HG03521 (cell line): Measurements from ENCODE around the gene L3MBTL2.
"Not testable (repeated sequence)": the region's sequence is repeated elsewhere in the genome, so short reads cannot be mapped to it uniquely, and the experiment has no call there.

Experiments used
- ATAC-seq: cut with Tn5 transposase; IDR thresholded peaks from one replicate; pipeline ENCODE4 v1.9.1; 2021; ENCODE audit warnings: mild to moderate bottlenecking, moderate library complexity; ENCODE audit not compliant: unreplicated experiment

L3MBTL2 gene

GRCh38 chr22:41204992-41205900 is at the start of gene L3MBTL2:
L3MBTL2 (plus strand) TSS chr22:41205312; CDS start chr22:41205363, 51 bp downstream.
- peak; percentile 94 for ATAC-seq

DNA sequence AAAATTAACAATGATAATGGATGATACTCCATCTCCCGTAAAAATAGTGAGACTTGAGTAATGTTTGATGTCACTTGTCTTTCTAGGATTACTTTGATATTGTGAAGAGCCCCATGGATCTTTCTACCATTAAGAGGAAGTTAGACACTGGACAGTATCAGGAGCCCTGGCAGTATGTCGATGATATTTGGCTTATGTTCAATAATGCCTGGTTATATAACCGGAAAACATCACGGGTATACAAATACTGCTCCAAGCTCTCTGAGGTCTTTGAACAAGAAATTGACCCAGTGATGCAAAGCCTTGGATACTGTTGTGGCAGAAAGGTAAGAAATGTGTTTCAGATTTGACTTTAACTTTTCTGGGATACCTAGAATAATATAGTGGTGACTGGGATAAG is 48.0 kb upstream of the L3MBTL2 start:
- ATAC-seq = no peak

DNA sequence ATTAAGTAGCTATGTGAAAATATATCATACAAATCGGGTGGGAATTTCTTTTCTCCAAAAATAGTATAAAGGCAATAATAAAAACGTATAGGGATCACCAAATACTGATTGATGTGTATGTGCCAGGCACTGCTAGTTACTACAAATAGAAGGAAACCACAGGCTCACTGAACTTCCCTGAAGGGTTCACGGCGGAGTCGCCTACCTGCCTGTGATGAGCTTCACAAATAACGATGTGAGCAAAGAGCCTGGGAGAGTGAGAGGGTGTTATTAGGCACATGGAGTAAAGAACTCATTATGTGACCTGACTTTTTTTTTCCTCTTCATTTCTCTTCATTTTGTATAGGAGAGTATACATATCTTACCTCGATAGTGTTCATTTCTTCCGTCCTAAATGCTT is 36.0 kb upstream of the L3MBTL2 start:
- no peak for ATAC-seq

GRCh38 chr22:41171996-41172395 is 33.1 kb upstream of the L3MBTL2 start:
- no peak for ATAC-seq

DNA sequence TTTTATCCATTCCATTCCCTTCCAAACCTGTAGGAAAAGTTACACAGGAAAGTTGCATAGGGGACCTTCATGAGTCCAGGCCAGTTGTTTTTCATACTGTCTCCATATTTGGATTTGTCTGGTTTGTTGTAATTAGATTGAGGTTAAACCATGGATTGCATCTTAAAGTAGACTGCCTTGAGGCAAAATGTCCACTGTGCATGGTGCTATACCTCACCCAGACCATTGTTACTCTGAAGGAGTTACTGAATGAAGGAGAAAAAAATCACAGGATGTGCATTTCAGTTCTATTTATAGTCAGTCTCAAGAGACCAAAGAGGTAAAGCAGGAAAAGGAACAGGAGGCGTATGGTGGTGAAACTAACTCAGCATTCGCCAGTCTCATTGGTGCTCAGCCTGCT is 29.6 kb upstream of the L3MBTL2 start:
- no peak for ATAC-seq

DNA sequence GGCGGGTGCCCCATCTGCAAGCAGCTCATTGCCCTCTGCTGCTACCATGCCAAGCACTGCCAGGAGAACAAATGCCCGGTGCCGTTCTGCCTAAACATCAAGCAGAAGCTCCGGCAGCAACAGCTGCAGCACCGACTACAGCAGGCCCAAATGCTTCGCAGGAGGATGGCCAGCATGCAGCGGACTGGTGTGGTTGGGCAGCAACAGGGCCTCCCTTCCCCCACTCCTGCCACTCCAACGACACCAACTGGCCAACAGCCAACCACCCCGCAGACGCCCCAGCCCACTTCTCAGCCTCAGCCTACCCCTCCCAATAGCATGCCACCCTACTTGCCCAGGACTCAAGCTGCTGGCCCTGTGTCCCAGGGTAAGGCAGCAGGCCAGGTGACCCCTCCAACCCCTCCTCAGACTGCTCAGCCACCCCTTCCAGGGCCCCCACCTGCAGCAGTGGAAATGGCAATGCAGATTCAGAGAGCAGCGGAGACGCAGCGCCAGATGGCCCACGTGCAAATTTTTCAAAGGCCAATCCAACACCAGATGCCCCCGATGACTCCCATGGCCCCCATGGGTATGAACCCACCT is 28.0 kb upstream of the L3MBTL2 start:
- no peak for ATAC-seq

DNA sequence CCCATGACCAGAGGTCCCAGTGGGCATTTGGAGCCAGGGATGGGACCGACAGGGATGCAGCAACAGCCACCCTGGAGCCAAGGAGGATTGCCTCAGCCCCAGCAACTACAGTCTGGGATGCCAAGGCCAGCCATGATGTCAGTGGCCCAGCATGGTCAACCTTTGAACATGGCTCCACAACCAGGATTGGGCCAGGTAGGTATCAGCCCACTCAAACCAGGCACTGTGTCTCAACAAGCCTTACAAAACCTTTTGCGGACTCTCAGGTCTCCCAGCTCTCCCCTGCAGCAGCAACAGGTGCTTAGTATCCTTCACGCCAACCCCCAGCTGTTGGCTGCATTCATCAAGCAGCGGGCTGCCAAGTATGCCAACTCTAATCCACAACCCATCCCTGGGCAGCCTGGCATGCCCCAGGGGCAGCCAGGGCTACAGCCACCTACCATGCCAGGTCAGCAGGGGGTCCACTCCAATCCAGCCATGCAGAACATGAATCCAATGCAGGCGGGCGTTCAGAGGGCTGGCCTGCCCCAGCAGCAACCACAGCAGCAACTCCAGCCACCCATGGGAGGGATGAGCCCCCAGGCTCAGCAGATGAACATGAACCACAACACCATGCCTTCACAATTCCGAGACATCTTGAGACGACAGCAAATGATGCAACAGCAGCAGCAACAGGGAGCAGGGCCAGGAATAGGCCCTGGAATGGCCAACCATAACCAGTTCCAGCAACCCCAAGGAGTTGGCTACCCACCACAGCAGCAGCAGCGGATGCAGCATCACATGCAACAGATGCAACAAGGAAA is 27.3 kb upstream of the L3MBTL2 start:
- ATAC-seq = no peak

- ATAC-seq = no peak
Observed at GRCh38 chr22:41178425-41178975, 26.6 kb upstream of the L3MBTL2 start.

GRCh38 chr22:41180362-41180761 is 24.8 kb upstream of the L3MBTL2 start:
- not testable (repeated sequence) for ATAC-seq

DNA sequence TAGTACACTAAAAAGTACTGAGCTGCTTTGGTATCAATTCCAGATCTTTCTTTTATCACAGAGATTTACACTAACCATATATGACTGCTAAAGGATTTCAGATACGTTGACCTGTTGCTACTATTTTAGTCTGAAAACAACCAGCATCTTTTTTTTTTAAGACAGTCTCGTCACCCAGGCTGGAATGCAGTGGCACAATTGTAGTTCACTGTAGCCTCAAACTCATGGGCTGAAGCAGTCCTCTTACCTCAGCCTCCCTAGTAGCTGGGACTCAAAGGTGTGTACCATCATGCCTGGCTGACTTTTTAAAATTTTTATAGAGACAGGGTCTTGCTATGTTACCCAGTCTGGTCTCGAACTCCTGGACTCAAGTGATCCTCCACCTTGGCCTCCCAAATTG is 24.2 kb upstream of the L3MBTL2 start:
- ATAC-seq = no peak

DNA sequence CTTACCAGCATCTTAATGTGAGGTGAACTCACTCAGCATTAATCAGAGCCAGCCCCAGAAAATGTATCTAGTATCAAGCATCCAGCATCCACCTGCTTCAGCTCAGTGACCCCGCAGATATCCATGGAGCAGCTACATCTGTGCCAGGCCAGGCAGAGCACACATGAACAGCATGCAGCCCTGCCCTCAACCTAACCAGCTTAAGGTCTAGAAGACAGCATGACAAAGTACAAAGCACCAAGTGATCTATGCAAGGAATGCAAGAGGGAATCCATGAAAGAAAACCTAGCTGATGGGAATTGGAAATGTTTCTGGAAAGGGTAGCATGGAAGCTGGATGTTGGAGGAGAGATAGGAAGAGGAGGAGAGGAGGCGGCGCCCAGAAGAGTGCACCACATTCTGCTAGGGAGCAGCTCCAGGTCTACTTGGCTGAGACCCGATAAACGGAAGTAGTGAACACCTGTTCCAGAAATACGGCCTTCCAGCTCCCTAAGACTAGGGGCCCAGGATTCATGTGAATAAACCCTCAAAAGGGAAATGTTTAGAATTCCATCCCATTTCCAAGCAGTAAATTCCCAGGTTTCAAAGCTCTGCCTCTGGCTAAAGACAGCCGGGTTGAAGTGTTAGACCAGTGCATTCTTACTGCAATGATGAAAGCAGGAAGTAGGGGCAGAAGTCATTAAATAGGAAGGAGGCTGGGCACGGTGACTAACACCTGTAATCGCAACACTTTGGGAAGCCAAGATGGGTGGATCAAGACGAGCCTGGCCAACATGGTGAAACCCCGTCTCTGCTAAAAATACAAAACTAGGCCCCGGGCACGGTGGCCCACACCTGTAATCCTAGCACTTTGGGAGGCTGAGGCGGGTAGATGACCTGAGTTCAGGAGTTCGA is 23.5 kb upstream of the L3MBTL2 start:
- ATAC-seq = no peak

DNA sequence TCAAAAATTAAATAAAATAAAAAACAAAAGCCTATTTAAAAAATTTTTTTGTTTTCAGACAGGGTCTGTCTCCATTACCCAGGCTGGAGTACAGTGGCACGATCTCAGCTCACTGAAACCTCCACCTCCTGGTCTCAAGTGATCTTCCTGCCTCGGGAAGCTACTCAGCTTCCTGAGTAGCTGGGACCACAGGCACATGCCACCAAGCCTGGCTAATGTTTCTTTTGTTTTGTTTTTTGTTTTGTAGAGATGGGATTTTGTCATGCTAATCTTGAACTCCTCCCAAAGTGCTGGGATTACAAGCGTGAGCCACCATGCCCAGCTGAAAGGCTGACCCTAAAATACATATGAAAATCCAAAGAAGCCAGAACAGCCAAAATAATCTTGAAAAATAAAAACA is 20.4 kb upstream of the L3MBTL2 start:
- ATAC-seq = no peak

DNA sequence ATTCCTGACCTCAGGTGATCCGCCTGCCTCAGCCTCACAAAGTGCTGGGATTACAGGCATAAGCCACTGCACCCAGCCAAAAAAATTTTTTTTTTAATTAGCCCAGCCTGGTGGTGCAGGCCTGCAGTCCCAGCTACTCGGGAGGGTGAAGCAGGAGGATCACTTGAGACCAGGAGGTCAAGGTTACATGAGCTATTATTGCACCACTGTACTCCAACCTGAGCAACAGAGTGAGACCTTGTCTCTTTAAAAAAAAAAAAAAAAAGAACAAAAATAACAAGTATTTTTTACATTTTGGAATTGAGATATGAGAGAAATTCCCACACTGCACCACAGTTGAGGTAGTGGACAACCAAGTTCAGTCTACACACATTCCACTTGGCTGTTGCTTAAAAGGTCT is 13.6 kb upstream of the L3MBTL2 start:
- no peak for ATAC-seq

- ATAC-seq = no peak
Observed at GRCh38 chr22:41193829-41194228, 11.3 kb upstream of the L3MBTL2 start.

DNA sequence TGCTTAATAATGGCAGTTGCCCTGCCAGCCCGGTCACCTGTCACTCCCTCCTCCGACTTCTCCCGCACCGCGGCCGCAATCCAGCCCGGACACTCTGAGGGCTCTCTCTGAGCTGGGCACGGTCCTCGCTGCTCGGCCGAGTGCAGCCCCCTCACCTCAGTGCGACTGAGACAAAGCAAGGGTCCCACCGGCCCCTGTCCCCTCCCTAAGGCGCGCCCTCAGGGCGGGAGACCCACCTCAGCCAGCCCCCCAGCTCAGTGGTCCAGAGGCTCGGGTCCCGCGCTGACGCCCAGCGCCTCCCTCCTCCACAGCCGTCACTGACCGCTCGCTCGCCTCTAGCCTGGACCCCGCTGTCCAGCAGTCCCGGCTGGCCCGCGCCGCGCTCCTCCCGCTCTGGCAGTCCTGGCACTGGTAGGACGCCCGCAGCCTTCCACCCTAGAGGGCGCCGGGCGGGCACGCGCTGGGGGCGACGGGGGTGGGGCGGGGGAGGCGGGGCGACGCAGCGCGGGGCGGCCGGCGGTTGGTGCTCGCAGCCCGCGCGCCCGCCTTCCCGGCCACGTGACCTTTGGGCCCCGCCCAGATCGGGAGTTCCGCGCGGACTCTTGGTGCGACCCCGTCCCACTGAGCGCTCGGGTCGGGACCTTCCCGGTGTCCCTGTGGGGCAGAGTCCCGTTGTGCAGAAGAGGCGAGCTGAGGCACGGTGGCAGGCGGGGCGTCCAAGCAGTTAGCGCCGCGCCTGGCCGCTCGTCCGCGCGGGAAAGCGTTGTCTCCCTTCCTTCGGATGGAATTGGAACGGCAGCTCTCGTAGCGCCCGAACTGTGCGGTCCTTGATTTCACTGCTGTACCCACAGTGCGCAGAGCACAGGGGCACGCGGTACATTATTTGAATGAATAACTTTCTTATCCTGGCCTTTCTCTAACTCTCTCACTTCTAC is 7.8 kb upstream of the L3MBTL2 start:
- peak; percentile 80 for ATAC-seq

GRCh38 chr22:41198027-41198580 is 7.0 kb upstream of the L3MBTL2 start:
- ATAC-seq = no peak

DNA sequence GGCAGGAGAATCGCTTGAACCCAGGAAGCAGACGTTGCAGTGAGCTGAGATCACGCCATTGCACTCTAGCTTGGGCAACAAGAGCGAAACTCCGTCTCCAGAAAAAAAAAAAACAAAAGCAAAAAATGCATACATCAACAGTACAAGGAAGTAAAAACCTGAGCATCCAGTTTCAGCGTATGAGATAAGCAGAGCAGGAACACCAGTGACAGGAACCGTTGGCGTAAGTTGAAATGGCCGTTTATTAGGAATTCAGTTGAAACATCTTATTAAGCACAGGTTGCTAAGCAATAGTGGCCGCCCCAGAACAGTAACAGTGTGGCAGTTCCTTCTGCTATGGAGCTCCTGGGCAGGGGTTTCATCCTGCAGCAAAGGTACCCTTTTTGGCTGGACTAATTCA is 4.0 kb upstream of the L3MBTL2 start:
- no peak for ATAC-seq

GRCh38 chr22:41203118-41203517 is 2.0 kb upstream of the L3MBTL2 start:
- no peak for ATAC-seq

DNA sequence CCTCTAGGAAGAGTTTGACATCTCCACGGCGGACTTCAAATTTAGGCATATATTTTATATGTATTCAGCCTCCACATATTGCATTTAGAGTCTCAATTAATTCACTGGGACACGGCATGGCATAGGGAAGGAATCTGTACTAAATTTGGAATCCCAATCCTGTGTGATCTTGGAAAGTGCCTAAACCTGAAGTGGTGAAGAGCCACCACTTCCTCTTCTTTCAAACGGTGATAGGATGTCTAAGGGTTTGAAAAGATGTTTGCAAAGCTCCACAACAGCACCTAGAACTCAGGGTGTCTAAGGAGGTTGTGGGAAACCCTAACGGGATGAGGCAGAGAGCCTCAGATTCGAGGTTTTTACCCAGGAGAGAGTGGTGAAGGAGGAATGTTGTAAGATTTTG is 1.0 kb upstream of the L3MBTL2 start:
- ATAC-seq = no peak
